Peyer's patch (tissue), 4 donors: ENCODE results near the gene PTTG2.

ENCODE experiments used
- POLR2A ChIP-seq, 2 donors: fragments of 450-650 bp; IDR thresholded peaks; one replicate each; pipeline ENCODE4 v1.5.1; 2017; ENCODE audit warnings: antibody characterized with exemption in 2 of 2, mild to moderate bottlenecking in 2 of 2, moderate library complexity in 2 of 2
- TF ChIP-seq, protein P1 (sequence below), 6 experiments: fragments of 450-650 bp in 4 of 6; fragments of 200-600 bp in 2 of 6; sonication (generic) in 1 of 6; IDR thresholded peaks; one replicate each; pipeline ENCODE4 v1.5.1; 2017 to 2019; ENCODE audit warnings: antibody characterized with exemption in 6 of 6, mild to moderate bottlenecking in 3 of 6, moderate library complexity in 1 of 6

DNA sequence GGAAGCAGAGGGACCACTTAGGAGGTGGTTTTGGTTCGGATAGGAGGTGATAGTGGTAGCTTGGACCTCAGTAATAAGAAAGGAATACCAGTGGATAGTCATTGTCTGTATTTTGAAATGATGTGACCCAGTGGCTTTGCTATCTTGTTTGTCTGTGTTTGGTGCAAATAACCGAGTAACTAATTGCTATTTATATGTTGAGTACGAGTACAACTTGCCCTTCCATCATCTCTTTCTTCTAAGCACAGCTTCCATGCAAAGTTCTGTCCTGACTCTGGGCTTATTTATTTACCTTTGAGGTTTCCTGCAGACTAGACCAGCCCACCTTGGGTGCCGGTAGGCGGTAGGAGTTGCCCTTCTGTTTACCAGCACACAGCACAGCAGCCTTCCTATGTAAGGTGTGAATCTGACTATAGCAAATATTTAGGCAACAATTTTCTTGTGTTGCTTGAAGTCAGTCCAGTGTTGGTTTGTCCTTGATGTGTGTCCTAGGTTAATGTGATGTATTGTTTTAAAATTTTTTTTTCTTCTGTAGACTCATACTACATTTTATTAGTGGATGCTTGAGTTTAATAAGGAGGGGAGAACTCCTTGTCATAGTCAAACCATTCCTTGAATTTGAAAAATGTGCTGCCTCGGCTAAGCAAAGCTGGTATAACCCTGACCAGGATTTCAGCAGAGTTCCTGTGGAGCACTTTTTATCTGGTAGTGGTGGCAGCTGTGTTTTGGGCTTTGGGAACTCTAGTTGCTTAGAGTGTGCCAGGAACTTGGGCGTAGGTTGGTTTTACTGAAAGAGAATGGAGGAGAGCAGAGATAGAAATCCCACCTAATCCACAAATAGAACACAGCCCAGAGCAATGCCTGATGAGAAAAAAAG lies 21.9 kb downstream of the PTTG2 start:
- TF ChIP-seq, protein P1, sequence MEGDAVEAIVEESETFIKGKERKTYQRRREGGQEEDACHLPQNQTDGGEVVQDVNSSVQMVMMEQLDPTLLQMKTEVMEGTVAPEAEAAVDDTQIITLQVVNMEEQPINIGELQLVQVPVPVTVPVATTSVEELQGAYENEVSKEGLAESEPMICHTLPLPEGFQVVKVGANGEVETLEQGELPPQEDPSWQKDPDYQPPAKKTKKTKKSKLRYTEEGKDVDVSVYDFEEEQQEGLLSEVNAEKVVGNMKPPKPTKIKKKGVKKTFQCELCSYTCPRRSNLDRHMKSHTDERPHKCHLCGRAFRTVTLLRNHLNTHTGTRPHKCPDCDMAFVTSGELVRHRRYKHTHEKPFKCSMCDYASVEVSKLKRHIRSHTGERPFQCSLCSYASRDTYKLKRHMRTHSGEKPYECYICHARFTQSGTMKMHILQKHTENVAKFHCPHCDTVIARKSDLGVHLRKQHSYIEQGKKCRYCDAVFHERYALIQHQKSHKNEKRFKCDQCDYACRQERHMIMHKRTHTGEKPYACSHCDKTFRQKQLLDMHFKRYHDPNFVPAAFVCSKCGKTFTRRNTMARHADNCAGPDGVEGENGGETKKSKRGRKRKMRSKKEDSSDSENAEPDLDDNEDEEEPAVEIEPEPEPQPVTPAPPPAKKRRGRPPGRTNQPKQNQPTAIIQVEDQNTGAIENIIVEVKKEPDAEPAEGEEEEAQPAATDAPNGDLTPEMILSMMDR (IDR thresholded peaks at IDR 0.05) = no peak
- TF ChIP-seq POLR2A (IDR thresholded peaks at IDR 0.05) = no peak
